ENCODE measurements around the gene OSER1. TPM values are rescaled to one million over a fixed set of nuclear protein-coding genes. Genes with fewer than 3 reads are reported as not detected.

Gene OSER1
- polyA plus RNA-seq, 1 of the 3 experiments (the other 2 are of a cell fraction) = 22.3 TPM

- Histone ChIP-seq H3F3A (replicated peaks; ENCODE audit: insufficient read depth) (peaks cover 26% of the 10 kb centered on the region), H3K4me2 (no peak overlapping the region), H3K9me2 (no peaks in the 10 kb centered on the region), H3K4me1 (ENCODE audit: control insufficient read depth in 1 of 2, insufficient read depth in 2 of 2, low read depth in 1 of 2, low read length in 1 of 2) (peaks cover 0 to 8% of the 10 kb centered on the region in 2 experiments; a peak in 3 of 4 replicates), H3K9me3 (no peaks in the 10 kb centered on the region), H3K79me2 (ENCODE audit: insufficient read depth) (peaks cover 51% of the 10 kb centered on the region), H3K27ac (ENCODE audit: low read depth in 2 of 2, low read length in 1 of 2) (no peak overlapping the region), H4K20me1 (ENCODE audit: insufficient read depth) (peaks cover 22% of the 10 kb centered on the region), H3K9ac (no peak overlapping the region), H3K4me3 (ENCODE audit: low read depth in 2 of 2, low read length in 1 of 2) (no peak overlapping the region), H2AFZ (ENCODE audit: low read depth) (no peak overlapping the region), H3K27me3 (ENCODE audit: insufficient read depth) (no peaks in the 10 kb centered on the region), H3K36me3 (replicated peaks in 1 of 2; ENCODE audit: control insufficient read depth in 1 of 2, insufficient read depth in 2 of 2, low read length in 1 of 2) (peaks cover 73 to 78% of the 10 kb centered on the region in 2 experiments)
- 95% methylated on average over 4 of the region's 4 CpGs for WGBS (ENCODE audit: low lambda C conversion rate)
- ChIA-PET POLR2A (no interaction called here), CTCF (interaction anchor here (0.7 to 1.6 kb wide), 4 partner anchors 8 to 186 kb away, joined by 3 to 10 read pairs (median 4); no protein-coding TSS in a partner anchor)
- DNase-seq = no peak
- TF ChIP-seq FOXM1 (IDR thresholded peaks at IDR 0.05; ENCODE audit: low read depth) (no peak), SMC3 (IDR thresholded peaks at IDR 0.05; ENCODE audit: low read depth, low read length) (no peak), PBX3 (IDR thresholded peaks at IDR 0.05) (no peak), ZBTB33 (IDR thresholded peaks at IDR 0.05; ENCODE audit: borderline replicate concordance, low read depth) (no peak), JUND (IDR thresholded peaks at IDR 0.05) (no peak), CHD2 (IDR thresholded peaks at IDR 0.05; ENCODE audit: low read length, partially characterized antibody) (no peak), RFX5 (IDR thresholded peaks at IDR 0.05; ENCODE audit: low read length) (no peak), RXRA (IDR thresholded peaks at IDR 0.05; ENCODE audit: borderline replicate concordance, low read depth) (no peak), FOXJ3 (CRISPR knock-in tag; IDR thresholded peaks at IDR 0.05) (no peak), RCOR1 (IDR thresholded peaks at IDR 0.05; ENCODE audit: low read length) (no peak), TEAD4 (IDR thresholded peaks at IDR 0.05; ENCODE audit: borderline replicate concordance, insufficient read depth) (no peak), USF1 (IDR thresholded peaks at IDR 0.05; ENCODE audit: borderline replicate concordance, low read depth) (no peak), TAF1 (IDR thresholded peaks at IDR 0.05; ENCODE audit: borderline replicate concordance, low read depth, low read length) (no peak), SIN3A (IDR thresholded peaks at IDR 0.05; ENCODE audit: borderline replicate concordance, low read depth, low read length) (no peak), EZH2phosphoT487 (IDR thresholded peaks at IDR 0.05; ENCODE audit: borderline replicate concordance, low read depth) (no peak), GATA2 (CRISPR knock-in tag; IDR thresholded peaks at IDR 0.05) (no peak)
Observed at GRCh38 chr20:44198872-44199271, 11.7 kb downstream of the OSER1 start.

Measured in SK-N-SH (cell line).